Left ventricle myocardium inferior (tissue), 1 donor: ENCODE data around the gene HCCS. TPM values are rescaled to one million over a fixed set of nuclear protein-coding genes. Genes with fewer than 3 reads are reported as not detected.

ENCODE experiments used
- DNase-seq: peaks from one replicate; pipeline ENCODE4 v3.0.0-alpha.2; 2020
- H3K27ac ChIP-seq: fragments of 200-600 bp; replicated peaks from 2 replicates; pipeline ENCODE4 v1.8.0; 2021
- H3K27me3 ChIP-seq: fragments of 200-600 bp; 2 replicates; pipeline ENCODE4 v1.8.0; 2021; ENCODE audit warnings: low read depth
- H3K36me3 ChIP-seq: fragments of 200-600 bp; 2 replicates; pipeline ENCODE4 v1.8.0; 2021
- H3K4me1 ChIP-seq: fragments of 200-600 bp; 2 replicates; pipeline ENCODE4 v1.8.0; 2021
- H3K4me3 ChIP-seq: fragments of 200-600 bp; 2 replicates; pipeline ENCODE4 v1.8.0; 2021; ENCODE audit warnings: mild to moderate bottlenecking, moderate library complexity
- H3K9me3 ChIP-seq: fragments of 200-600 bp; replicated peaks from 2 replicates; pipeline ENCODE4 v1.8.0; 2021
- CTCF ChIP-seq: fragments of 200-600 bp; IDR thresholded peaks from 2 replicates; pipeline ENCODE4 v1.8.0; 2021; ENCODE audit warnings: antibody characterized with exemption, mild to moderate bottlenecking, borderline replicate concordance
- intact Hi-C: fragments of 100-400 bp; cut with micrococcal nuclease; formaldehyde crosslinking; loops from one replicate; pipeline ENCODE4 v1.11.0; 2022
- total RNA-seq: library from RNA; stranded (reverse); fragmentation: NEBNext Ultra II Directional; extraction: Animal tissue kit (Norgen Biotek cat#: 25700); gene quantifications from one replicate; pipeline ENCODE4 v1.2.1, GENCODE V29; 2021
- donor health status: DM: no; HTN: yes; CAD: no; lungs with severe emphysema.

HCCS gene
- total RNA-seq, 1 donor from 2014 or later: 60.9 TPM

GRCh38 chrX:11099465-11099864, 11.7 kb upstream of the HCCS start:
- H3K27ac ChIP-seq: no peak overlapping the region
- TF ChIP-seq CTCF: no peak

GRCh38 chrX:11100281-11101035, 10.7 kb upstream of the HCCS start:
- no peak for DNase-seq
- intact Hi-C loops: loop anchor here (10.0 kb wide), 1 partner anchor 906 kb away; no protein-coding TSS in a partner anchor
- peak; percentile 47 for TF ChIP-seq CTCF
- Histone ChIP-seq H3K9me3 (no peaks in the 10 kb centered on the region), H3K4me3 (no peak overlapping the region), H3K4me1 (no peaks in the 10 kb centered on the region), H3K27me3 (no peaks in the 10 kb centered on the region), H3K27ac (no peak overlapping the region), H3K36me3 (no peaks in the 10 kb centered on the region)

More at GRCh38 chrX:11099465-11099864, 11.7 kb upstream of the HCCS start:
- intact Hi-C loops: no loop called here
- Histone ChIP-seq H3K4me3 (no peak overlapping the region), H3K36me3 (no peaks in the 10 kb centered on the region), H3K4me1 (no peaks in the 10 kb centered on the region), H3K9me3 (no peaks in the 10 kb centered on the region), H3K27me3 (no peaks in the 10 kb centered on the region)
- no peak for DNase-seq

GRCh38 chrX:11103006-11103405, 8.1 kb upstream of the HCCS start:
- no peak for DNase-seq
- no peaks in the 10 kb centered on the region for H3K36me3 ChIP-seq
- no peak for TF ChIP-seq CTCF
- no peaks in the 10 kb centered on the region for H3K9me3 ChIP-seq
- H3K4me3 ChIP-seq: no peak overlapping the region
- H3K4me1 ChIP-seq: no peaks in the 10 kb centered on the region
- no peaks in the 10 kb centered on the region for H3K27me3 ChIP-seq
- no peak overlapping the region for H3K27ac ChIP-seq
- intact Hi-C loops: loop anchor here (10.0 kb wide), 1 partner anchor 908 kb away; no protein-coding TSS in a partner anchor

- no peak for TF ChIP-seq CTCF
- Histone ChIP-seq H3K4me3 (no peak overlapping the region), H3K4me1 (no peaks in the 10 kb centered on the region), H3K36me3 (no peaks in the 10 kb centered on the region), H3K27ac (no peak overlapping the region), H3K27me3 (no peaks in the 10 kb centered on the region), H3K9me3 (no peaks in the 10 kb centered on the region)
- DNase-seq: no peak
- intact Hi-C loops: loop anchor here (10.0 kb wide), 1 partner anchor 909 kb away; no protein-coding TSS in a partner anchor
Measured at GRCh38 chrX:11103751-11104150, 7.4 kb upstream of the HCCS start.

GRCh38 chrX:11105080-11105479, 6.1 kb upstream of the HCCS start:
- Histone ChIP-seq H3K27ac (no peak overlapping the region), H3K36me3 (no peaks in the 10 kb centered on the region), H3K4me1 (no peaks in the 10 kb centered on the region), H3K4me3 (no peak overlapping the region), H3K27me3 (no peaks in the 10 kb centered on the region), H3K9me3 (no peaks in the 10 kb centered on the region)
- TF ChIP-seq CTCF: no peak
- intact Hi-C loops: loop anchor here (10.0 kb wide), 1 partner anchor 910 kb away; no protein-coding TSS in a partner anchor
- no peak for DNase-seq
